CD4-positive, alpha-beta T cell treated with Interleukin-21 for 1 hour (primary cell): ENCODE results near the gene UBE2L3.
A peak's percentile ranks its signal among the peaks of the same experiment; 100 is the strongest.

Experiments
- DNase-seq: peaks from one replicate; pipeline ENCODE4 v3.0.0-alpha.2; 2020

UBE2L3 gene

GRCh38 chr22:21646608-21647590, 79.4 kb downstream of the UBE2L3 start:
- peak; percentile 86 for DNase-seq

DNA sequence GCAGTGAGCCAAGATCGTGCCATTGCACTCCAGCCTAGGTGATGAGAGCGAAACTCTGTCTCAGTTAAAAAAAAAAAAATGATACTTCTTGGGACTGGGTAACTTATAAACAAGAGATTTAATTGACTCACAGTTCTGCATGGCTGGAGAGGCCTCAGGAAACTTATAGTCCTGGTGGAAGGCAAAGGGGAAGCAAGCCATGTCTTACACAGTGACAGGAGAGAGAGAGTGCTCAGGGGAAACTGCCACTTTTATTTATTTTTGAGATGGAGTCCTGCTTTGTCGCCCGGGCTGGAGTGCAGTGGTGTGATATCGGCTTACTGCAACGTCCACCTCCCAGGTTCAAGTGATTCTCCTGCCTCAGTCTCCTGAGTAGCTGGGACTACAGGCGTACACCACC, 82.8 kb downstream of the UBE2L3 start:
- DNase-seq: no peak

- no peak for DNase-seq
Measured at GRCh38 chr22:21650823-21651520, 83.5 kb downstream of the UBE2L3 start.

GRCh38 chr22:21651521-21652009, 84.1 kb downstream of the UBE2L3 start:
- no peak for DNase-seq

GRCh38 chr22:21652010-21652546, 84.6 kb downstream of the UBE2L3 start:
- DNase-seq: peak; percentile 81

GRCh38 chr22:21652547-21653545, 85.3 kb downstream of the UBE2L3 start:
- no peak for DNase-seq

DNA sequence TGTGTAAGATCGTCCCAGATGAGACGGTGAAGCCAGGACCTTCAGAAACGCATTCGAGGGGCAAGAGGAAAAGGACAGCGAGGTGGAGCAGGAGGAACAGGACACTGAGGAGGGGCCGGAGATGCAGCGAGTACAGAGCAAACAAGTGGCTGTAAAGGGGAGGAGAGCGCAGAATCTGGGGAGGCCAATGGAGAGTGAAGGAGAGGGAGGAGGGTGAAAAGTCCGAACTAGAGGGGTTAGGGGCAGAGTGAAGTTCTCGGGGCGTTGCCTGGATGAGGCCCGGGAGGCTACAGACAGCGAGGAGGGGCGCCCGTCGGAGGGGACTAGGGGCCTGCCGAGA, 89.5 kb downstream of the UBE2L3 start:
- no peak for DNase-seq

GRCh38 chr22:21657360-21658032, 90.0 kb downstream of the UBE2L3 start:
- DNase-seq: peak; percentile 82

- no peak for DNase-seq
Measured at GRCh38 chr22:21659864-21660525, 92.5 kb downstream of the UBE2L3 start.

GRCh38 chr22:21660904-21661303, 93.4 kb downstream of the UBE2L3 start:
- no peak for DNase-seq

GRCh38 chr22:21661991-21662390, 94.5 kb downstream of the UBE2L3 start:
- DNase-seq: no peak

- DNase-seq: no peak
Measured at GRCh38 chr22:21663738-21664137, 96.2 kb downstream of the UBE2L3 start.

- DNase-seq: no peak
Measured at GRCh38 chr22:21665047-21665851, 97.7 kb downstream of the UBE2L3 start.

DNA sequence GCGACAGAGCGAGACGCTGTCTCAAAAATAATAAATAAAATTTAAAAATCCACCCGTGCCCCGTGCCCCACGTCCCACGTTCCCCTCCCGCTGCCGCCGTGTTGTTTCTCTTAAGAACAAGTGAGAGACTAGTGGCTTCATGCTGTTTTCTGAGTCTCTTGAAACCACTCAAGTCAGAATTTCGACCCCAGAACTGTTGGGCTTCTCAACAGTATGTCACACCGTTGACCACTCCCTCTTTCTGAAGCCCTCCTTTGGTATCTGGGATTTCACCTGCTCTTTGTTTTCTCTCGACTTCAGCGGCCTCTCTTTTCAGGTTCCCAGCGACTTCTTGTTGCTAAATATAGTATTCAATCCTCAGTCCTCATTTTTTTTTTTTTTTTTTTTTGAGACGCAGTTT, 99.3 kb downstream of the UBE2L3 start:
- DNase-seq: no peak

DNA sequence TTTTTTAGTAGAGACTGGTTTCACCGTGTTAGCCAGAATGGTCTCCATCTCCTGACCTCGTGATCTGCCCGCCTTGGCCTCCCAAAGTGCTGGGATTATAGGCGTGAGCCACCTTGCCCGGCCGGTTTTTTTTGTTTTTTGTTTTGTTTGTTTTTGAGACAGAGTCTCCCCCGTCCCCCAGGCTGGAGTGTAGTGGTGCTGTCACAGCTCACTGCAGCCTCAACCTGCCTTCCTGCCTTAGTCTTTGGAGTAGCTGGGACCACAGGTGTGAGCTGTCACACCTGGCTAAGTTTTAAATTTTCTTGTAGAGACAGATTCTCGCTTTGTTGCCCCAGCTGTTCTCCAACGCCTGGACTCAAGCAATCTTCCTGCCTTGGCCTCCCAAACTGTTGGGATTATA, 101.5 kb downstream of the UBE2L3 start:
- no peak for DNase-seq

DNA sequence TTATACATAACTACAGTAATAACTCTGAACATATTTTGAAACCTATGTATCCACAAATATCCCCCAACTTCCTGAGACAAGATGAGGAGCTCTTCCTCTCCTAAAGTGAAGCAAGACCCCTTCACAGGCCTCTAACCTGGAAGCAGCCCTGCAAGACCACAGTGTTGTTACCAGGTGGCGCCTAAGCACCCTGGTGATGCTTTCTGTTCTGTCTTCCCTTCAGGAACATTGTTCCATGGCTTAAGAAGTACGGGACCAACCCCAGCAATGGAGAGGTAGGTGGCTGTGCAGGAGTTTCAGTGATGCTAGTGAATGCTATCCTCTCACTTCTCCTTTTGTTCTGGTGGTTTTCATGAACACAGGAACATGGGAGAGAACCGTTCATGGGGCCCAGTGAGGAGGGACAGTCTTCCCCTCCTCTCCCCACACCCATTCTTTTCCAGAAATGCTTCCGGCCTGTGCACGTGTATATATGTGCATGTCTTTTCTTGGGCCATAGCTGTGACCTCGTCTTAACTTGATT, 104.7 kb downstream of the UBE2L3 start:
- no peak for DNase-seq
